ENCODE data around the gene SPATA2. TPM values are rescaled to one million over a fixed set of nuclear protein-coding genes. Genes with fewer than 3 reads are reported as not detected.

SPATA2 gene
- total and polyA plus RNA-seq, 2 of the 13 experiments (the other 11 are each of a cell fraction or from before 2014, with no cell fraction given): 3.2 to 8.7 TPM

GRCh38 chr20:49936153-49937026 lies 21.1 kb upstream of the SPATA2 start, which contains the start of gene RNF114 (continued):
- TF ChIP-seq KLF15 (CRISPR knock-in tag; IDR thresholded peaks at IDR 0.05; ENCODE audit: borderline replicate concordance) (0 out of 2 replicates have a peak, but pooled peaks have one; percentile 51), ZNF264 (CRISPR knock-in tag; IDR thresholded peaks at IDR 0.05) (no peak), POLR2AphosphoS5 (IDR thresholded peaks at IDR 0.05; ENCODE audit: low read depth, low read length) (peak; percentile 94), ONECUT2 (CRISPR knock-in tag; IDR thresholded peaks at IDR 0.05) (no peak), MLXIP (CRISPR knock-in tag; IDR thresholded peaks at IDR 0.05; ENCODE audit: borderline replicate concordance) (no peak), ADNP (CRISPR knock-in tag; IDR thresholded peaks at IDR 0.05) (0 out of 2 replicates have a peak, but pooled peaks have one; percentile 2), CHCHD3 (CRISPR knock-in tag; IDR thresholded peaks at IDR 0.05) (peak; percentile 88), ZNF556 (CRISPR knock-in tag; IDR thresholded peaks at IDR 0.05; ENCODE audit: borderline replicate concordance) (no peak; the same call in 1 of the 2 replicates), ZNF367 (CRISPR knock-in tag; IDR thresholded peaks at IDR 0.05; ENCODE audit: borderline replicate concordance) (no peak), FOXM1 (CRISPR knock-in tag; IDR thresholded peaks at IDR 0.05) (no peak), BCL6 (CRISPR knock-in tag; IDR thresholded peaks at IDR 0.05) (no peak; the same call in 1 of the 2 replicates), HNRNPK (IDR thresholded peaks at IDR 0.05; ENCODE audit: low read depth, low read length, poor library complexity, severe bottlenecking) (peak; percentile 62), RFX5 (IDR thresholded peaks at IDR 0.05; ENCODE audit: low read depth, low read length) (0 out of 2 replicates have a peak, but pooled peaks have one; percentile 9), ZFP1 (CRISPR knock-in tag; IDR thresholded peaks at IDR 0.05) (peak; percentile 69; the same call in 1 of the 2 replicates), MYC (CRISPR knock-in tag; IDR thresholded peaks at IDR 0.05; ENCODE audit: borderline replicate concordance) (peak; percentile 85), ZFP37 (CRISPR knock-in tag; IDR thresholded peaks at IDR 0.05; ENCODE audit: borderline replicate concordance) (no peak; the same call in 1 of the 2 replicates), SYNCRIP (IDR thresholded peaks at IDR 0.05; ENCODE audit: insufficient read depth, low read depth, low read length) (no peak), ZSCAN21 (CRISPR knock-in tag; IDR thresholded peaks at IDR 0.05; ENCODE audit: borderline replicate concordance) (peak; percentile 93), ZNF691 (CRISPR knock-in tag; IDR thresholded peaks at IDR 0.05; ENCODE audit: borderline replicate concordance, low read depth) (no peak; the same call in 1 of the 2 replicates), HIC2 (CRISPR knock-in tag; IDR thresholded peaks at IDR 0.05; ENCODE audit: low read depth) (no peak), ZNF34 (CRISPR knock-in tag; IDR thresholded peaks at IDR 0.05; ENCODE audit: borderline replicate concordance) (peak; percentile 76; the same call in 1 of the 2 replicates), TFDP1 (CRISPR knock-in tag; IDR thresholded peaks at IDR 0.05; ENCODE audit: borderline replicate concordance) (peak; percentile 69; the same call in 1 of the 2 replicates), SAP130 (CRISPR knock-in tag; IDR thresholded peaks at IDR 0.05; ENCODE audit: low read depth) (peak; percentile 96)

All from HepG2 (cell line).